ENCODE data around the gene MACF1. TPM values are rescaled to one million over a fixed set of nuclear protein-coding genes. Genes with fewer than 3 reads are reported as not detected.
"Not testable (repeated sequence)": the region's sequence is repeated elsewhere in the genome, so short reads cannot be mapped to it uniquely, and the experiment has no call there.

Gene MACF1
- total RNA-seq, 2 donors from 2014 or later = 273 to 278 TPM

GRCh38 chr1:39499668-39500067, 295.2 kb downstream of the MACF1 start:
- peak overlapping the region; percentile 69 to 84 for H3K27ac ChIP-seq
- DNase-seq (ENCODE audit: low spot score) = no peak
- no peaks in the 10 kb centered on the region for H3K27me3 ChIP-seq
- no peak overlapping the region for H3K4me3 ChIP-seq
- TF ChIP-seq CTCF (IDR thresholded peaks at IDR 0.05) = no peak
- no peaks in the 10 kb centered on the region for H3K36me3 ChIP-seq
- peaks cover 0 to 20% of the 10 kb centered on the region in 2 donors for H3K4me1 ChIP-seq
- no peaks in the 10 kb centered on the region for H3K9me3 ChIP-seq

GRCh38 chr1:39500862-39501389, 296.4 kb downstream of the MACF1 start:
- H3K9me3 ChIP-seq = no peaks in the 10 kb centered on the region
- peaks cover 0 to 20% of the 10 kb centered on the region in 2 donors for H3K4me1 ChIP-seq
- no peaks in the 10 kb centered on the region for H3K36me3 ChIP-seq
- no peak for DNase-seq (ENCODE audit: low spot score)
- H3K27ac ChIP-seq = peak overlapping the region in 1 of 2 donors; percentile 69
- no peaks in the 10 kb centered on the region for H3K27me3 ChIP-seq
- no peak for TF ChIP-seq CTCF (IDR thresholded peaks at IDR 0.05)
- no peak overlapping the region for H3K4me3 ChIP-seq

- Histone ChIP-seq H3K27ac (no peak overlapping the region), H3K27me3 (no peaks in the 10 kb centered on the region), H3K4me1 (peaks cover 0 to 20% of the 10 kb centered on the region in 2 donors), H3K36me3 (no peaks in the 10 kb centered on the region), H3K9me3 (no peaks in the 10 kb centered on the region), H3K4me3 (no peak overlapping the region)
- TF ChIP-seq CTCF (IDR thresholded peaks at IDR 0.05) = no peak
- no peak for DNase-seq (ENCODE audit: low spot score)
Measured at GRCh38 chr1:39501666-39502065, 297.2 kb downstream of the MACF1 start.

GRCh38 chr1:39504436-39504835, 299.9 kb downstream of the MACF1 start:
- H3K9me3 ChIP-seq; H3K27me3 ChIP-seq; H3K4me3 ChIP-seq; H3K27ac ChIP-seq; H3K36me3 ChIP-seq; DNase-seq (ENCODE audit: low spot score): not testable (repeated sequence)
- peaks cover 0 to 16% of the 10 kb centered on the region in 2 donors for H3K4me1 ChIP-seq

GRCh38 chr1:39505289-39505688, 300.8 kb downstream of the MACF1 start:
- no peaks in the 10 kb centered on the region for H3K9me3 ChIP-seq
- peaks cover 0 to 8% of the 10 kb centered on the region in 2 donors for H3K4me1 ChIP-seq
- no peak for TF ChIP-seq CTCF (IDR thresholded peaks at IDR 0.05)
- no peaks in the 10 kb centered on the region for H3K36me3 ChIP-seq
- H3K27me3 ChIP-seq = no peaks in the 10 kb centered on the region
- no peak overlapping the region for H3K4me3 ChIP-seq
- no peak overlapping the region for H3K27ac ChIP-seq
- DNase-seq (ENCODE audit: low spot score) = no peak

- no peaks in the 10 kb centered on the region for H3K9me3 ChIP-seq
- no peak overlapping the region for H3K27ac ChIP-seq
- DNase-seq (ENCODE audit: low spot score) = no peak
- no peaks in the 10 kb centered on the region for H3K27me3 ChIP-seq
- no peak overlapping the region for H3K4me3 ChIP-seq
- no peaks in the 10 kb centered on the region for H3K36me3 ChIP-seq
- H3K4me1 ChIP-seq = no peaks in the 10 kb centered on the region
- TF ChIP-seq CTCF (IDR thresholded peaks at IDR 0.05) = peak in 1 of 2 donors; percentile 31
Measured at GRCh38 chr1:39507230-39507928, 302.9 kb downstream of the MACF1 start.

All from right atrium auricular region (tissue), 2 donors.